ENCODE results near the gene MESP2.

MESP2 gene, protein sequence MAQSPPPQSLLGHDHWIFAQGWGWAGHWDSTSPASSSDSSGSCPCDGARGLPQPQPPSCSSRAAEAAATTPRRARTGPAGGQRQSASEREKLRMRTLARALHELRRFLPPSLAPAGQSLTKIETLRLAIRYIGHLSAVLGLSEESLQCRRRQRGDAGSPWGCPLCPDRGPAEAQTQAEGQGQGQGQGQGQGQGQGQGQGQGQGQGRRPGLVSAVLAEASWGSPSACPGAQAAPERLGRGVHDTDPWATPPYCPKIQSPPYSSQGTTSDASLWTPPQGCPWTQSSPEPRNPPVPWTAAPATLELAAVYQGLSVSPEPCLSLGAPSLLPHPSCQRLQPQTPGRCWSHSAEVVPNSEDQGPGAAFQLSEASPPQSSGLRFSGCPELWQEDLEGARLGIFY

DNA sequence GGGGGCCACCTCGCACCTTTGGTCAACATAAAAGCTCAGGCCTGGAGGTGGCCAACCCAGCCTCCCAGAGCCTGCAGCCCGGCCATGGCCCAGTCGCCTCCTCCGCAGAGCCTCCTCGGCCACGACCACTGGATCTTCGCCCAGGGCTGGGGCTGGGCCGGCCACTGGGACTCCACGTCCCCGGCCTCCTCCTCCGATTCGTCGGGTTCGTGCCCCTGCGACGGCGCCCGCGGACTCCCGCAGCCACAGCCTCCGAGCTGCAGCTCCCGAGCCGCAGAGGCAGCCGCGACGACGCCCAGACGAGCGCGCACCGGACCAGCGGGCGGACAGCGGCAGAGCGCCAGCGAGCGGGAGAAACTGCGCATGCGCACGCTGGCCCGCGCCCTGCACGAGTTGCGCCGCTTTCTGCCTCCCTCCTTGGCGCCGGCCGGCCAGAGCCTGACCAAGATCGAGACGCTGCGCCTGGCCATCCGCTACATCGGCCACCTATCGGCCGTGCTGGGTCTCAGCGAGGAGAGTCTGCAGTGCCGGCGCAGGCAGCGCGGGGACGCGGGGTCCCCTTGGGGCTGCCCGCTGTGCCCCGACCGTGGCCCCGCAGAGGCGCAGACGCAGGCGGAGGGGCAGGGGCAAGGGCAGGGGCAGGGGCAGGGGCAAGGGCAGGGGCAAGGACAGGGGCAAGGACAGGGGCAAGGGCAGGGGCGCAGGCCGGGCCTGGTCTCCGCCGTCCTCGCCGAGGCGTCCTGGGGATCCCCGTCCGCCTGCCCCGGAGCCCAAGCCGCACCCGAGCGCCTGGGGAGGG, at the start of gene MESP2:
Gene MESP2 (plus strand): TSS at position 59 of the 799 bp plus-strand sequence. CDS start 26 bp downstream, at position 85.
- DNase-seq: peak; percentile 46

DNA sequence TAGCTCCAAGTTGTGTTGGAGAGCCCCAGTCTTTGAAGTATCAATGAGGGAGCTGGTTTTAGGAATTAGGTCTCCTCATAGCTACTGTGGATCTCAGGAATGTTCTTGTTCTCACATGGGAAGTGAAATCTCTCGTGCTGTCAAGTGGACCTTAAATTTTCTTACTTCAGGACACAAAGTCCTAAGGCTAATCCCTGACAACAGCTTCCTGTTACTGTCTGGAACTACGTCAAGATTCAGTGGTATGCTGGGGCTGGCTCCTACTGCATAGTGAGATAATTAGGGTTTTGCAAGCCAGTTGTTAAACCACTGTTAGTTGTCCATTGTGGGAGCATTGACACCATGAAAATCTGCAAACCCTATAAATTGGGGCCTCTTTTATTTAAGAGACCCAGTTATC, 47.9 kb upstream of the MESP2 start:
- no peak for DNase-seq

DNA sequence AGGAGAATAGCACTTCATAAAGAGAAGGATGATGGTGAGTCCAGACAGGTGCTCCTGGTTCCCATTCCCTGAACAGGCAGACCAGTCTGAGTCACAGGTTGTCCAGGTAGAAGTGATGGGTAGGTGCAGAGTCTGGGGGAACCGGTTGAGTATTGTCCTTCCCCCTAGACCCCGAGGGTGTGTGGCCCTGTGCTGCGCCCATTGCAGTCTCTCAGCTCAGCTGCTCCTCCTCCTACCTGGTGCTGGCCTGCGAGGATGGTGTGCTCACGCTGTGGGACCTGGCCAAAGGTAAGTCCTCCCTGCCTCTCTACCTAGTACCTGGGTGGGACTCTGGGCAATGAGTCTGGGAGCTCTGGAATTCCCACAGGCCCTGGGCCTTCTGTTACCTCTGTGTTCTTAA, 44.9 kb upstream of the MESP2 start:
- no peak for DNase-seq

DNA sequence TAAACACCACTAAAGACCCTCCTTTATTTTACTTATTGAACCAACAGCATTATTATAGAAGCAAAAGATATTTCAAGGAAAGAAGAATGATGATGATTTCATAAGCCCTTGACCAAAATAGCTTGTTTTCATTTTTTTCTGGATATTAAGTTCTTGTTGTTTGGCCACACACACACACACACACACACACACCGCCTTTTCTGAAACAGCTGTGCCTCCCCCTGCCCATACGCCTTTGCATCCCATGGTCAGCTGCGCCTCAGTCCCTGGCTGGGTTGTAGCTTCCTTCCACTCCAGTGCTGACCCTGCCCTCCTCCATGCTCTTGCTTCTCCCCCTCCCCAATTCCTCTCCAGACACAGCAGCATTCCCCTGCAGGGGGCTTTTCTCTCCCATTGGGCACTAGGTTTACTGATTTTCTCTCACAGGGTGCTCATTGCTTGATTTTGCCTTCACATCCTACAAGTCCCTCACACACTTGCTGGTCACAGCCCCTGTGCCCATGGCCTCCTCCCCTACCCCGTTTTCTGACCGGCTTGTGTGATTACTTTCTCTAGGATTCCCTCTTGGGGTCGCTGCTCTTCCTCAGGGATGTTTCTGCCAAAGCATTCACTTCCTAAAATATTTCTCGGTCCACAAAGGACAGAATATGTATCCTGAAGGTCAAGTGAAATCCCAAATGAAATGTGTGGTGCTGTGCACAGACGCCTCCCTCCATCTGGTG, 43.5 kb upstream of the MESP2 start:
- DNase-seq: no peak

DNA sequence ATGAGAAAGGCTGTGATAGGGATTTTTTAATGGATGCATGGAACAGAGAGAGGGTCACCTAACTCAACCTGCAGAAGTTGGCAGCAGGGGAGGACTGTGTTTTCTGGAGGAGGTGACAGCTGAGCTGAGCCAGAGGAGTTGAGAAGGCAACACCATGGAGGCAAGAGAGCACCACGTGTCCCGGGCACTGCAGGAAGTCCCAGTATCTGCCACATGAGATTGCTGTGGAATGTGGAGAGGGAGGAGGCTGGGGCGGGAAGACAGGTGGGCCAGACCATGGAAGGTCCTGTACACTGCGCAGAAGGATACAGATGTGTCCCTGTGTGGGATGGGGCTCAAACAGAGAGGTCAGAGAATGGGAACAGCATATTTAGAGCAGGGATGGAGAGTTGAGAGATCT, 40.4 kb upstream of the MESP2 start:
- no peak for DNase-seq

DNA sequence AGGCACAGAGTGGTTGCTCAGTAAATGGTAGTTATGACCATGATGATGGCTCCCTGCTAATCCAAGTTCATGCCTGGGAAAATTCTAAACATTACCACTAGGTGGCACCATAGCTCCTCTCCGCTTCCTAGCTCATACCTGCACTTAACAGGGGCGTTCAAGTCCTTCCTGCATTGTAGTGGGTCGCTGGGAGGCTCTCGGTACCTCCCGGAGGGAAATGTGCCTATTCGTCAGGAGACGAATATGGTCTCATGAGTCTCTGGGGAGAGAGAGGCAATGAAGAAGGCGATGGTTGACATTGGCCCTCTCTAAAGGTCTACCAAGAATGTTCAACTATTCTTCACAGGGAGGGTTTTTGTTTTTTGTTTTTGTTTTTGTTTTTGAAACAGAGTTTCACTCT, 36.0 kb upstream of the MESP2 start:
- DNase-seq: peak; percentile 78

DNA sequence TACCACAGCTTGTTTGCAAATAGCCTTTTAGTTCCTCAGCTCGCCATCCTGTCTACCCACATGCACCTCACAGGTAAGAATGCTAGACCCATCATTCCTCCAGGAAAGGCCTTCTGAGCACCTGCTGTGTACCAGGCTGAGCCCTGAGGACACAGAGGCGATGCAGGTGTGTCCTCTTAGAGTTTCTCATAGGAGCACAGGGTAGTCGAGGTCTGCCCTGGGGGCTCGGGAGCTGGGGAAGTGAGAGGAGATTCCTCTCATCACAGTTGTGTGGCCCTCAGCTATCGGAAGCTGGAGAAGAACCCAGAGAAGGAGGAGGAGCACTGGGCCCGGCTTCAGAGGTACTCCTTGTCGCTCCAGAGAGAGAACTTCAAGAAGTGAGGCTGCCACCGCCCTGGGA, 33.1 kb upstream of the MESP2 start:
- no peak for DNase-seq

DNA sequence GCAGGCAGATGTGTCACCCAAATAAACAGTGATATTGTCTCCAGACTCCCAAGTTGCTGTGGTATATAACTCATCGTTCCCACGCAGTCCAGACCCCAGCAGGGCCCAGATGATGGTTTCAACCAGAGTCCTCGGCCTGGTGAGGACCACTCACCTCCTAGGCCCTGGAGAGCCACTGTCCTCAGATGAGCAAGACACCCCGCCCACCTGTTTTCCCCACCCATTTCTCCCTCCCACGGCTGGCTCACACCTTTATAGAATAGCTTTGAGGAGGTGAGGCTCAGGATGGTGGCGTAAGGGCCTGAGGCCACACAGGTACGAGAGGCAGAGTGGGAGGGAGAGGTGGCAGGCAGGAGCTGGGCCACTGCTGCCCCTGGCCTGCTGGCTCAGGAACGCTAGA, 32.5 kb upstream of the MESP2 start:
- no peak for DNase-seq

DNA sequence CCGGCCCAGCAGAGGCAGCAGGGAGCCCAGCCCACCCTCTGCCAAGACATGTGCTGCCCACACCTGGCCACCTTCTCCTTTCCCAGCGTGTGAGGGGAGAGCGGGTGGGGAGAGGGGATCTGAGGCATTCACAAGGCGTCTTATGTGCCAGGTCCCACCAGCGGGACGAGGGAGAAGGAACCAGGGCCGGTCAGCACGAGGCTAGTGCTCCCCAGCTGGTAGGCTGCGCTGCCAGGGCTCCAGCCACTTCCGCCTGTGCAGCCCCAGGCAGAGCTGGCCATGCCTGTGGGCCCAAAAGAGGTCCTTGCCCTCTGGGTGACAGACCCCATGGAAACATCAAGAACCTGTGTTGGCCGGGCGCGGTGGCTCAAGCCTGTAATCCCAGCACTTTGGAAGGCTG, 31.0 kb upstream of the MESP2 start:
- no peak for DNase-seq

DNA sequence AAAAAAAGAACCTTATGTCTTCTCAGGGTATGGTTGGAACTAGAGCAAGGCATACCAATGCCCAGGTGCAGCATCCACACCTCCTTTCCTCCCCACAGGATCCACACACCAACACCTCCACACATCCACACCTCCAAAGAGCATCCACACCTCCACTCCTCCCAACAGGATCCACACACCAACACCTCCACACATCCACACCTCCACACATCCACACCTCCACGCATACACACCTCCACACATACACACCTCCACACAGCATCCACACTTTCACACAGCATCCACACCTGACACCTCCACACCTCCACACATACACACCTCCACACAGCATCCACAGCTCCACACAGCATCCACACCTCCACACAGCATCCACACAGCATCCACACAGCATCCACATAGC, 30.4 kb upstream of the MESP2 start:
- DNase-seq: no peak

DNA sequence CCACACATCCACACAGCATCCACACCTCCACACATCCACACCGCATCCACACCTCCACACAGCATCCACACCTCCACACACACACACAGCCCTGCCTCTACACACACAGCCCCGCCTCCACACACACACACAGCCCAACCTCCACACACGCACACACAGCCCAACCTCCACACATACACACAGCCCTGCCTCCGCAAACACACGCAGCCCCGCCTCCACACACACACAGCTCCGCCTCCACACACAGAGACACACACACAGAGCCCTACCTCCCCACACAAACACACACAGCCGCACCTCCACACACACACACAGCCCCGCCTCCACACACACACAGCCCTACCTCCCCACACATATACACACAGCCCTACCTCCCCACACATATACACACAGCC, 29.7 kb upstream of the MESP2 start:
- no peak for DNase-seq

DNA sequence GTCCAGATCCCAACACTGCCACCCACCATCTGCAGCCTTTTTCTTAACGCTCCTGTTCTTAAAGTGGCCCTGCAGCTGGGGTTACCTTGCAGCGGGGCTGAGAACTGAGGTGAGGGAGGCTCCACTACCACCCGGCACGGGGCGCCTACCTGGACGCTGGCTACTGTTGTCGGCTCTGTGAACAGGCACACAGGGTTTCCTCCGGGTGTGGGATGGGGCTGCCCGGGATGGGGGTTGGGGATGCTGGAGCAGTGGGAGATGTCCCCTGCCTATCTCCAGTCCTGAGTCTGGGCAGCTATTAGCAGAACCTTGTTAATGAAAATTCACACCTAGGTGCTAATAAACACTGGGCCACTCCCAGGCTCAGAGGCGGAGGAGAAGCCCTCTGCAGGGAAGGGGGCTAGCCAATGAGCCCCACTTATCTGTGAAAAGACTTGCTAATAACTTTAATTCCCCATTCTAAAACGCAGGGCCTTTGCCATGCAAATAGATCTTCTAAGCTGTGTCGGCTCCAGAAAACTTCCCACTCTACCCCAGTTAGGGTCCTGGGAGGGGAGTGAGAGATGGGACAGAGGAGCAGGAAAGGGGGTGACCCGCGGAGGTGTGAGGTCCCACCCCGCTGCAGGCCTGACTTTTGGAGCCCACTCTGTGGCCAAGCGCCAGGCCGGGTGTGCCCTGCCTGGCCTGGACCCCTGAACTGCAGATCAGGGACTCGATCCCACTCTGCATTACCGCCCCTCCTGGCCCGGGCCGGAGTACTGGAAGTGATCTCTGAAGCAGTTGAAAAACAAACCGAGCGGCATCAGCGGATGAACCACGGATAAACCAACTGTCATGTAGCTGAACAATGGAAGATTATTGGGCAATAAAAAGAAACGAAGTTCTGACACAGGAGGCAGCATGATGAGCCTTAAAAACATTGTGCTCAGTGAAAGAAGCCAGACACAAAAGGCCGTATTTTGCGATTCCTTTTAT, 28.1 kb upstream of the MESP2 start:
- no peak for DNase-seq

DNA sequence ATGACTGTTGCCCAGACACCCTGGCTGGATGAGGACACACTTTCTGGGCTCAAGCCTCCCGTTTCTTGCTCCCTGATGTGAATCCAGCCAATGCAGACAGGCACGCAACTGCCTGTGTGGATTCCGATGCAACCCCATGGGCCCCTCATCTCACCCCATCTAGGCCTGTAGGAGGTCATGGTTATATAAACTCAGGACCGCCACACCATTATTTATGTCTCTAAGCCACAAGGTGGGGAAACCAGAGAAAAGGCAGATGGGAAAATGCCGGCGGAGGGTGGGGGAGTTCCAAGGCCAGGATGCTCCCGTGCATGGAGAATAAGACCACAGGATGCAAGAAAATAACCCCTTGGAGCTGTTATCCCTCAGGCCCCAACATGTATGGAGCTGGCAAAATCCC, 27.1 kb upstream of the MESP2 start:
- no peak for DNase-seq

DNA sequence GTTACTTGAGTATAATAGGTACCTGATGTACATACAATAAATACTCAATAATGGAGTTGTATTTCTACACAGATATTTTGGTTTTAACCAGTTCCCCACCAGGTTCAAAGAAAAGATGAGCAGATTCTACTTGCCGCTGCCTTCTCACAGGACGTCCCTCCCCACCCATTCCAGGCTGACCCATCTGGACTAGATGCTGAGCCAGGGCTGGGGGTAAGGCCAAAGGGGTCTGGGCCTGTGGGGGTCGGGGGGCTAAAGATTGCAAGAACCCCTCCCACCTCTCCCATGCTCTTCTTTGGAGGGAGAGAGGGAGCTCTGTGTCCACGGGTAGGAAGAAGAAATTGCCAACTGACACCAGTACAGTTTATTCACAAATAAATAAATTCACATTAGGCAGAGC, 26.6 kb upstream of the MESP2 start:
- DNase-seq: no peak

DNA sequence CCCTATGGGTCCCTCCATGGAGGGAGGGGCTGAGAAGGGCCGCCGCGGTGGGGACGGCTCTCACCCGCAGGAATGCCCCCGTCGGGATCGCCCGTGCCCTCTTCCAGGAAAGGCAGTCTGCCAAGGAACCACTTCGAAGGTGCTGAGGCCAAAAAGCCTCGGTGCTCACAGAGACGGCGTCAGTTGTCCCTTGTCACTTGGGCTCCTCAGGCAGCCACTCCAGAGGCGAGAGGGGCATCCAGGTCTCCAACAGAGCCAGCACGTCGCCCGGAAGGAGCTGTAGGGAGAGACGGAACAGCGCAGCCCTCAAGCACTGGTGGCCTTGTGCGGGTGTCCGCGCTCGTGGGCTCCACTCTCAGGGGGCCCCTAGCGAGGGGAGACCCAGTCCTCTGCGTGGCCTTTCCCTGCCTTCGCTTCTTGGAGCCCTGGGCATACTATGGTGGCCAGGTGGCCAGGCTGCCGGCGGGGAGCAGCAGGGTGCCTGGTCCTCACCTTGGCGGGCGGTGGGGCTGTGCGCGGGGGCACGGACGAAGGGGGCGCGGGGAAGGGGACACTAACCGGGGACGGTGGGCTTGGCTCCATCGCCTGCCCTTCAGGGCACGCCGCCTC, 26.1 kb upstream of the MESP2 start:
- DNase-seq: no peak

DNA sequence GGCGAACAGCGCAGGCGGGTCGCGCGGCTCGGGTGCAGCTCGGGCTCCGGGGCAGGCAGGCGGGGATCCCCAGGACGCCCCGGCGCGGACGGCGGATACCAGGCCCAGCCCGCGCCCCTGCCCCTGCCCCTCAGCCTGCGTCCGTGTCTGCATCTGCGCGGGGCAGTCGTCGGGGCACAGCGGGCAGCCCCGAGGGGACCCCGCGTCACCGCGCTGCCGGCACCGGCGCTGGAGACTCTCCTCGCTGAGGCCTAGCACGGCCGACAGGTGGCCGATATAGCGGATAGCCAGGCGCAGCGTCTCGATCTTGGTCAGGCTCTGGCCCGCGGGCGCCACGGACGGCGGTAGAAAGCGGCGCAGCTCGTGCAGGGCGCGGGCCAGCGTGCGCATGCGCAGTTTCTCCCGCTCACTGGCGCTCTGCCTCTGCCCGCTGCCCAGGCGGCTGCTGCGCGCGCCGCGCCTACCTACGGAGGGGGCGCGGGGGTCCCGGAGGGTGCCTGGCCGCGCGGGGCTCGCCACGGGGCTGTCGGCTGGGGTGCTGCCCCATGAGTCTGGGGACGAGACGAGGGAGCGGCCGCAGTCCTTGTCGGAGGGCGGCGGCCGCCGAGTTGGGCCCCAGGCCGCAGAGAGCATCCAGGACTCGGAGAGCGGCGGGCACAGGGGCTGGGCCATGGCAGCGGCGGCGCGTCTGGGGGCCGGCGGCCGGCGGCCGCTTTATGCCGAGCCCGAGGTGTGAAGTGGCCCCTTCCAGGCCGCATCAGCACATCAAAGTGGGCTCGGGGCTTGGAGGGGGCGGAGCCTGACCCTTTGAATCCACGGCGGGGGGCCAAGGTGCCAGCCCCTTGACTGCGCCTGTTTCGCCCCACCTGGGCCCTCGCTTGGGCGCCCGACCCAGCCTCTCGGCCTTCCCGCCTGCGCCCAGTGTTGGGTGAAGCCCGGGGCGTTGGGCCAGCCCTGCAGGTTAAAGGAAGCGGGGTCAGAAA, 25.3 kb upstream of the MESP2 start, which contains the start of gene MESP1:
Gene MESP1 (minus strand): TSS at position 690 of the 983 bp plus-strand sequence. CDS start 18 bp downstream, at position 672.
- DNase-seq: peak; percentile 90

DNA sequence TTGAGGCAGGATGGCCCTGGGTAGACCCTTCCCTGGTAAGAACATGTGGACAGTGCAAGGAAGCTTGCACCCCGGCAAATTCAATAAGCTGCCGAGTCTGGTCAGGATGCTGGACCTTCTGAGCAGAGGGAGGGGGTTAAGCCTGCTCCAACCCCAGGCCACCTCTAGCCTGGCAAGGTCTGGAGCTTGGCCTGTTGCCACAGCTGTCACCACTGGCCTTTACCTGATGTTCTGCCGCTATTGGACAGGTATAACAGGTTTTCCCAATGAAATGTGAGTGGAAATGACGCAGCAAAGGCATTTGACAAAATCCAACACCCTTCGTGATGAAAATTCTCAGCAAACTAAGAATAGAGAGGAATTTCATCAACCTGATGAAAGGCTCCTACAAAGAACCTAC, 24.4 kb upstream of the MESP2 start:
- no peak for DNase-seq

DNA sequence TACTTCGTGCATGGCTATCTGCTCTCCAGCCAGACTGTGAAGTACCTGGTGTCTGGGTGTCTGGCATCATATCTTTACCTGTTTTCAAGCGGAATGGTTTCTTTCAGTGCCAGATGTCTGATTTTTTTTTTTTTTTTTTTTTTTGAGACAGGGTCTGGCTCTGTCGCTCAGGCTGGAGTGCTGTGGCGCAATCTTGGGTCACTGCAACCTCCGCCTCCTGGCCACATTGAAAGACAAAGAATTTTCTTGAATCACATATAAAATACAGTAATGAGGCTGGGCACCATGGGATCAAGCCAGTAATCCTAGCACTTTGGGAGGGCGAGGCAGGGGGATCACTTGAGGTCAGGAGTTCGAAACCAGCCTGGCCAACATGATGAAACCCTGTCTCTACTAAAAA, 22.3 kb upstream of the MESP2 start:
- no peak for DNase-seq

DNA sequence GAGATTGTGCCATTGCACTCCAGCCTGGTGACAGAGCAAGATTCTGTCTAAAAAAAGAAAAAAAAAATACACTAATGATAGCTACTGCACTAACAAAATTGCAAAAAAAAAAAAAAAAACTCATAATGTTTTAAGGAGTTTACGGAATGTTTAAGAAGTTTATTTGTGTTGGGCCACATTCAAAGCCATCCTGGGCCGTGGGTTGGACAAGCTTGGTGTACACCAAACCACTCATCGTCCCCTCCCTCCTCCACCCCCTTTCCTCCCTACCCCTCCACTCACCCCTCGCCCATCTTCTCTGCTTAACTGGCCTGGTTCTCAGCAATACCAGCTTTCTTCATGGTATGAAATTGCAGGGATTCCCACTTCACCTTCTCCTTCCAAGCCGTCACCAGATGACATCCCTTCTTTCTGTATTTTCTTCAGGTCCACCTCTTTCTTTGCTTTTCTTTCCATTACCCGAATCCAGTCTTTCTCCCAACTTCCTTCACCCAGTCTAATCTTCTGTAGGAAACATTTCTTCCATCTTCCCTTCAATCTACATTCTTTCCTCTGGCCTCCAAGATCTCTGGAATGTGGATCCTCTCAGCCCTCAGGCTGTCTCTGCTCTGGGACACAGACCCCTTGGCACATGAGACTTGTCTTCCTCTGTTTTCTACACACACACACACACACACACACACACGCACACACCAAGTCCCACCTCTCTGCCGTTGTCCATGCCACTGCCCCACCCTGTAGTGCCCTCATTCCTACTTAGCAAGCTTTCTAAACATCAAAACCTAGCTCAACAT, 21.6 kb upstream of the MESP2 start:
- no peak for DNase-seq

DNA sequence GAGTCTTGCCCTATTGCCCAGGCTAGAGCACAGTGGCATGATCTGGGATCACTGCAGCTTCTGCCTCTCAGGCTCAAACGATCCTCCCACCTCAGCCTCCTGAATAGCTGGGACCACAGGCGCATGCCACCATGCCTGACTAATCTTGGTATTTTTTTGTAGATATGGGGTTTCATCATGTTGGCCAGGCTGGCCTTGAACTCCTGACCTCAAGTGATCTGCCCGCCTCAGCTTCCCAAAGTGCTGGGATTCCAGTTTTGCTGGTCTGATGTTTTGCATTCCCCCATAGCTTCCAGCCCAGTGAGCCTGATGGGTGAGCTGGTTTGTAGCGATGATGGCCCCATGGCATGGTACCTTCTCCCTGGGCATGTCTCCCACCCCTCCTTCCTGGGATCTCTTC, 20.4 kb upstream of the MESP2 start:
- no peak for DNase-seq
